IMR-90 (cell line): ENCODE results near the gene SLF2. TPM values are rescaled to one million over a fixed set of nuclear protein-coding genes. Genes with fewer than 3 reads are reported as not detected.

Experiments used
- ATAC-seq: fragments of 200-7000 bp; cut with Tn5 transposase; 2 replicates; pipeline ENCODE4 v1.9.1; 2020; ENCODE audit warnings: low read depth, mild to moderate bottlenecking, moderate library complexity
- BruUV-seq: library from RNA; stranded (reverse); fragments of 400-500 nt; replicated peaks from 2 replicates; lab custom pipeline; 2021; lab: Mats Ljungman, UMichigan
- CTCF ChIA-PET: fragments of 300-600 bp; formaldehyde crosslinking; extraction: SDS; loops from one replicate; lab custom pipeline; 2021; ENCODE audit warnings: antibody characterized with exemption; lab: Yijun Ruan, JAX
- POLR2A ChIA-PET: fragments of 300-600 bp; sonication (Branson Sonifier 250); formaldehyde crosslinking; loops from one replicate; lab custom pipeline; 2022; ENCODE audit warnings: antibody characterized with exemption; ENCODE audit not compliant: unreplicated experiment; lab: Charles Lee
- DNase-seq: peaks from one replicate; pipeline ENCODE4 v3.0.0; 2013
- H2AFZ ChIP-seq: replicated peaks from 2 replicates; pipeline ENCODE3; 2013; ENCODE audit warnings: low read length, mild to moderate bottlenecking; ENCODE audit not compliant: poor library complexity
- H2AK5ac ChIP-seq: 2 replicates; pipeline ENCODE4 v1.6.1; 2013; ENCODE audit warnings: low read depth, low read length, inconsistent platforms
- H2AK9ac ChIP-seq: replicated peaks from 2 replicates; pipeline ENCODE3; 2013; ENCODE audit warnings: mild to moderate bottlenecking, low read depth, low read length, moderate library complexity; ENCODE audit not compliant: poor library complexity
- H2BK120ac ChIP-seq: 2 replicates; pipeline ENCODE4 v1.6.1; 2013; ENCODE audit warnings: low read depth, low read length, inconsistent platforms
- H2BK15ac ChIP-seq: 3 replicates; pipeline ENCODE4 v1.6.1; 2013; ENCODE audit warnings: low read depth, low read length, inconsistent platforms
- H2BK20ac ChIP-seq: 2 replicates; pipeline ENCODE4 v1.6.1; 2013; ENCODE audit warnings: low read depth, mild to moderate bottlenecking, inconsistent platforms, low read length, moderate library complexity
- H2BK5ac ChIP-seq: 2 replicates; pipeline ENCODE4 v1.6.1; 2013; ENCODE audit warnings: mild to moderate bottlenecking, low read depth, low read length, inconsistent platforms; ENCODE audit not compliant: poor library complexity, severe bottlenecking
- H3K14ac ChIP-seq: replicated peaks from 2 replicates; pipeline ENCODE4 v1.6.1; 2013; ENCODE audit warnings: low read depth, low read length, inconsistent platforms
- H3K18ac ChIP-seq: 2 replicates; pipeline ENCODE4 v1.6.1; 2013; ENCODE audit warnings: low read depth, low read length, control low read depth
- H3K23ac ChIP-seq: 2 replicates; pipeline ENCODE4 v1.6.1; 2013; ENCODE audit warnings: low read depth, low read length, inconsistent platforms
- H3K27ac ChIP-seq: 2 replicates; pipeline ENCODE4 v1.5.1; 2013; ENCODE audit warnings: mild to moderate bottlenecking, control low read depth, low read length; ENCODE audit not compliant: insufficient read depth
- H3K27me3 ChIP-seq: 2 replicates; pipeline ENCODE4 v1.6.1; 2013; ENCODE audit warnings: low read length; ENCODE audit not compliant: control insufficient read depth, insufficient read depth
- H3K36me3 ChIP-seq: 2 replicates; pipeline ENCODE4 v1.6.1; 2013; ENCODE audit warnings: low read length, mixed read lengths; ENCODE audit not compliant: control insufficient read depth, insufficient read depth
- H3K4ac ChIP-seq: 2 replicates; pipeline ENCODE4 v1.6.1; 2013; ENCODE audit warnings: low read depth, low read length, inconsistent platforms
- H3K4me1 ChIP-seq: 2 replicates; pipeline ENCODE4 v1.6.1; 2013; ENCODE audit warnings: low read length, mixed read lengths; ENCODE audit not compliant: control insufficient read depth, insufficient read depth
- H3K4me2 ChIP-seq: 2 replicates; pipeline ENCODE4 v1.6.1; 2013; ENCODE audit warnings: low read depth, mild to moderate bottlenecking, control low read depth, low read length, moderate library complexity
- H3K4me3 ChIP-seq: 2 replicates; pipeline ENCODE4 v1.5.1; 2013; ENCODE audit warnings: low read depth, mild to moderate bottlenecking, control low read depth, low read length, moderate library complexity; ENCODE audit not compliant: insufficient read depth
- H3K56ac ChIP-seq: 2 replicates; pipeline ENCODE4 v1.6.1; 2013; ENCODE audit warnings: low read length, inconsistent platforms; ENCODE audit not compliant: insufficient read depth; ENCODE audit errors: extremely low read depth
- H3K79me1 ChIP-seq, 2 experiments: 2 replicates each; pipeline ENCODE4 v1.6.1; 2013; ENCODE audit warnings: low read length in 2 of 2, inconsistent platforms in 1 of 2, low read depth in 1 of 2
- H3K9ac ChIP-seq: 2 replicates; pipeline ENCODE4 v1.6.1; 2013; ENCODE audit warnings: low read depth, low read length, control low read depth
- H3K9me1 ChIP-seq: 2 replicates; pipeline ENCODE4 v1.6.1; 2013; ENCODE audit warnings: low read length, inconsistent platforms; ENCODE audit not compliant: insufficient read depth
- H3K9me3 ChIP-seq: 2 replicates; pipeline ENCODE4 v1.6.1; 2013; ENCODE audit warnings: low read length; ENCODE audit not compliant: control insufficient read depth, insufficient read depth
- H4K20me1 ChIP-seq: 2 replicates; pipeline ENCODE4 v1.6.1; 2013; ENCODE audit warnings: low read length, inconsistent platforms; ENCODE audit not compliant: insufficient read depth
- H4K5ac ChIP-seq: 2 replicates; pipeline ENCODE4 v1.6.1; 2013; ENCODE audit warnings: mild to moderate bottlenecking, low read depth, low read length, control low read depth
- H4K8ac ChIP-seq, 2 experiments: 2 replicates each; pipeline ENCODE4 v1.6.1; 2013; ENCODE audit warnings: low read depth in 2 of 2, low read length in 2 of 2, control low read depth in 1 of 2, inconsistent platforms in 1 of 2
- H4K91ac ChIP-seq: 2 replicates; pipeline ENCODE4 v1.6.1; 2013; ENCODE audit warnings: low read depth, low read length, inconsistent platforms; ENCODE audit not compliant: insufficient read depth
- BHLHE40 ChIP-seq: fragments of 150-350 bp; IDR thresholded peaks from 2 replicates; pipeline ENCODE4 v1.6.1; 2016; ENCODE audit warnings: mild to moderate bottlenecking, low read depth, low read length
- CEBPB ChIP-seq: IDR thresholded peaks from 2 replicates; pipeline ENCODE4 v1.6.1; 2012; ENCODE audit warnings: low read depth, low read length, improper control_type of control experiment
- CHD1 ChIP-seq: IDR thresholded peaks from 2 replicates; pipeline ENCODE4 v1.6.1; 2012; ENCODE audit warnings: low read depth, low read length, improper control_type of control experiment
- CTCF ChIP-seq: conservative IDR thresholded peaks from 2 replicates; pipeline ENCODE4 v1.5.1; 2012; ENCODE audit warnings: mild to moderate bottlenecking, low read depth, low read length, improper control_type of control experiment
- ELK1 ChIP-seq: fragments of 150-350 bp; IDR thresholded peaks from 2 replicates; pipeline ENCODE4 v1.6.1; 2016; ENCODE audit warnings: low read depth, mild to moderate bottlenecking, low read length, moderate library complexity, borderline replicate concordance
- FOS ChIP-seq: fragments of 150-350 bp; IDR thresholded peaks from 2 replicates; pipeline ENCODE4 v1.6.1; 2016; ENCODE audit warnings: low read depth, low read length
- MAFK ChIP-seq: IDR thresholded peaks from 2 replicates; pipeline ENCODE4 v1.6.1; 2012; ENCODE audit warnings: low read depth, low read length, improper control_type of control experiment
- MAZ ChIP-seq: IDR thresholded peaks from 2 replicates; pipeline ENCODE4 v1.6.1; 2012; ENCODE audit warnings: low read depth, mild to moderate bottlenecking, low read length, improper control_type of control experiment, moderate library complexity, borderline replicate concordance
- MXI1 ChIP-seq: IDR thresholded peaks from 2 replicates; pipeline ENCODE4 v1.6.1; 2012; ENCODE audit warnings: low read depth, mild to moderate bottlenecking, low read length, moderate library complexity, borderline replicate concordance
- NFE2L2 ChIP-seq: fragments of 150-350 bp; IDR thresholded peaks from 2 replicates; pipeline ENCODE4 v1.6.1; 2016; ENCODE audit warnings: low read depth, mild to moderate bottlenecking, low read length
- POLR2A ChIP-seq: IDR thresholded peaks from 2 replicates; pipeline ENCODE4 v1.6.1; 2012; ENCODE audit warnings: mild to moderate bottlenecking, low read depth, low read length
- RAD21 ChIP-seq: IDR thresholded peaks from 2 replicates; pipeline ENCODE4 v1.6.1; 2012; ENCODE audit warnings: low read length, improper control_type of control experiment
- RCOR1 ChIP-seq: IDR thresholded peaks from 2 replicates; pipeline ENCODE4 v1.6.1; 2012; ENCODE audit warnings: mild to moderate bottlenecking, low read length, improper control_type of control experiment; ENCODE audit not compliant: insufficient replicate concordance
- RFX5 ChIP-seq: IDR thresholded peaks from 2 replicates; pipeline ENCODE4 v1.8.0; 2012; ENCODE audit warnings: low read depth, mild to moderate bottlenecking, low read length, moderate library complexity
- SMC3 ChIP-seq: fragments of 150-350 bp; IDR thresholded peaks from 2 replicates; pipeline ENCODE4 v1.6.1; 2016; ENCODE audit warnings: low read depth, mild to moderate bottlenecking, antibody characterized with exemption, low read length, moderate library complexity
- USF2 ChIP-seq: fragments of 150-350 bp; IDR thresholded peaks from 2 replicates; pipeline ENCODE4 v1.6.1; 2017; ENCODE audit warnings: mild to moderate bottlenecking, antibody characterized with exemption, low read length, low read depth
- WGBS, 2 experiments: methylation state at CpG; one replicate each; pipeline versions ENCODE4 v1.1.5 to v1.1.7; 2013; ENCODE audit warnings: missing lambda C conversion rate in 2 of 2; ENCODE audit not compliant: insufficient read length in 1 of 2; ENCODE audit errors: extremely low coverage in 2 of 2; 5-methylcytosine and 5-hydroxymethylcytosine counted together
- dilution Hi-C: fragments of 300-500 bp; cut with HindIII; formaldehyde crosslinking; loops from one replicate; pipeline ENCODE4 v1.14.3; 2018; ENCODE audit warnings: low sequenced_read_pairs; ENCODE audit not compliant: unreplicated experiment
- in situ Hi-C: fragments of 300-500 bp; cut with MboI; formaldehyde crosslinking; loops from 3 replicates; pipeline ENCODE4 v1.14.3; 2019; ENCODE audit warnings: low sequenced_read_pairs, inconsistent platforms, mixed read lengths
- intact Hi-C: fragments of 100-400 bp; cut with micrococcal nuclease; formaldehyde crosslinking; loops from 2 replicates; pipeline ENCODE4 v1.10.0; 2022
- polyA plus RNA-seq, 3 experiments: library from polyadenylated mRNA; depleted of rRNA; stranded (reverse); fragments of >200 nt; gene quantifications; 2 replicates each; pipeline ENCODE4 v1.2.3, GENCODE V29; 2012; ENCODE audit warnings: low replicate concordance in 1 of 3
- total RNA-seq: library from RNA; depleted of rRNA; stranded (reverse); fragments of >200 nt; gene quantifications from 2 replicates; pipeline ENCODE4 v1.2.3, GENCODE V29; 2012

The SLF2 gene
- total and polyA plus RNA-seq, 2 of the 4 experiments (the other 2 are of a cell fraction) = 8.5 to 21.7 TPM

GRCh38 chr10:100948916-100949315, 36.2 kb downstream of the SLF2 start:
- POLR2A ChIA-PET = no interaction called here
- Histone ChIP-seq H4K8ac (no peak overlapping the region), H3K79me1 (peaks cover 0 to 4% of the 10 kb centered on the region in 2 experiments; a peak in 1 of 4 replicates), H3K9me1 (no peaks in the 10 kb centered on the region), H3K4ac (no peak overlapping the region), H3K9ac (no peak overlapping the region), H3K14ac (no peak overlapping the region), H2BK120ac (no peak overlapping the region), H4K91ac (no peak overlapping the region), H2BK15ac (no peak overlapping the region), H2AFZ (no peak overlapping the region), H3K27me3 (no peaks in the 10 kb centered on the region), H2AK5ac (no peak overlapping the region), H3K27ac (no peak overlapping the region), H3K56ac (no peak overlapping the region), H2BK5ac (no peak overlapping the region), H2BK20ac (no peak overlapping the region), H3K36me3 (peaks cover 35% of the 10 kb centered on the region), H2AK9ac (no peak overlapping the region), H3K4me3 (no peak overlapping the region), H3K4me1 (no peaks in the 10 kb centered on the region), H3K4me2 (no peak overlapping the region), H3K18ac (no peak overlapping the region), H4K20me1 (no peaks in the 10 kb centered on the region), H4K5ac (no peak overlapping the region), H3K23ac (no peak overlapping the region), H3K9me3 (no peaks in the 10 kb centered on the region)
- CTCF ChIA-PET = no interaction called here
- in situ Hi-C loops = loop anchor here (25.0 kb wide), 1 partner anchor 863 kb away; the partner anchor contains the start of gene OGA
- BruUV-seq = no TSS peak
- no peak for DNase-seq
- TF ChIP-seq CEBPB (no peak), CTCF (no peak), POLR2A (no peak), FOS (no peak), RCOR1 (no peak), NFE2L2 (no peak), BHLHE40 (no peak), MXI1 (no peak), CHD1 (no peak), SMC3 (no peak), MAFK (no peak), MAZ (no peak), USF2 (no peak), ELK1 (no peak), RAD21 (no peak), RFX5 (no peak)
- intact Hi-C loops = no loop called here
- no peak for ATAC-seq
- dilution Hi-C loops = no loop called here
- 100% methylated on average over 2 of the region's 3 CpGs; no CpG with 5 or more reads in 1 of the 2 experiments for WGBS, 2 experiments
